GM12891 (cell line): ENCODE measurements around the gene SPAG9.

Experiments used
- DNase-seq: peaks from one replicate; pipeline ENCODE4 v3.0.0; 2011; ENCODE audit warnings: low spot score; ENCODE audit not compliant: insufficient read length
- FAIRE-seq: peaks from 2 replicates; lab custom pipeline; 2011; peaks lifted over from hg19 to GRCh38; lab: Jason Lieb, UNC
- PAX5 ChIP-seq: IDR thresholded peaks from 2 replicates; pipeline ENCODE4 v1.6.1; 2011; ENCODE audit warnings: low read length, moderate library complexity, mild to moderate bottlenecking; ENCODE audit not compliant: insufficient read depth, severe bottlenecking
- POLR2A ChIP-seq: IDR thresholded peaks from 2 replicates; pipeline ENCODE4 v1.6.1; 2011; ENCODE audit warnings: low read depth, low read length, control low read depth
- POLR2AphosphoS5 ChIP-seq: IDR thresholded peaks from 2 replicates; pipeline ENCODE4 v1.6.1; 2011; ENCODE audit warnings: low read depth, low read length, control low read depth
- POU2F2 ChIP-seq: IDR thresholded peaks from 2 replicates; pipeline ENCODE4 v1.6.1; 2011; ENCODE audit warnings: low read depth, mild to moderate bottlenecking, control low read depth, low read length, moderate library complexity
- SPI1 ChIP-seq: IDR thresholded peaks from 2 replicates; pipeline ENCODE4 v1.6.1; 2011; ENCODE audit warnings: low read depth, low read length, control low read depth
- TAF1 ChIP-seq: IDR thresholded peaks from 2 replicates; pipeline ENCODE4 v1.6.1; 2011; ENCODE audit warnings: low read depth, low read length, control low read depth

Gene SPAG9

DNA sequence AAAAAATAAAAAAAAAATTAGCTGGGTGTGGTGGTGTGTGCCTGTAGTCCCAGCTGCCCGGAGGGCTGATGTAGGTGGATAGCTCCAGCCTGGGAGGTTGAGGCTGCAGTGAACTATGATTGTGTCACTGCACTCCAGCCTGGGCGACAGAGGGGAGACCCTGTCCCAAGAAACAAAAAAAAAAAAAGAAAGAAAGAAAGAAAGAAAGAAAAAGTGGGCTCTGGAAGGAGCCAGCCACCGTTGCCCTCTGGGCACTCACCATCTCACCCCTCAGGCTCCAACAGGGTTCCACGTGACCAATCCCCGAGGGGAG lies 167.2 kb downstream of the SPAG9 start:
- FAIRE-seq (no peak), DNase-seq (no peak)
- TF ChIP-seq TAF1 = no peak
- no peak for TF ChIP-seq SPI1
- TF ChIP-seq POLR2AphosphoS5 = no peak
- no peak for TF ChIP-seq POLR2A
- no peak for TF ChIP-seq POU2F2
- TF ChIP-seq PAX5 = no peak

DNA sequence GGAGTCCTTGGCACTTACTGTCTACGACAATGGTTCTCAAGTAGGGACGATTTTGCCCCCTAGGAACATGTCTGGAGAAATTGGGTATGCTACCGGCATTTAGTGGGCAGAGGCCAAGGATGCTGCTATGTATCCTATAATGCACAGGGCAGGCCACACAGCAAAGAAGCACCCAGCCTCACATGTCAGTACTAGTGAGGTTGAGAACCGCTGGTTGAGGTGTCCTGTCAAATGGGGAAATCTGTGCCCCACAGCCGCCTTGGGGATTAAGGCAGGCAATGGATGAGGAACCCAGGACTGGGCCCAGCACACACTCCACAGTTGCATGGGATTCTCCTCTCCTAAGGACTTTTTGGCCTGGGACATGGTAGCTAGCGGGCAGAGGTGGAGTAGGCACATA lies 167.8 kb downstream of the SPAG9 start:
- no peak for FAIRE-seq
- no peak for DNase-seq
- TF ChIP-seq SPI1 (no peak), POLR2AphosphoS5 (no peak)

DNA sequence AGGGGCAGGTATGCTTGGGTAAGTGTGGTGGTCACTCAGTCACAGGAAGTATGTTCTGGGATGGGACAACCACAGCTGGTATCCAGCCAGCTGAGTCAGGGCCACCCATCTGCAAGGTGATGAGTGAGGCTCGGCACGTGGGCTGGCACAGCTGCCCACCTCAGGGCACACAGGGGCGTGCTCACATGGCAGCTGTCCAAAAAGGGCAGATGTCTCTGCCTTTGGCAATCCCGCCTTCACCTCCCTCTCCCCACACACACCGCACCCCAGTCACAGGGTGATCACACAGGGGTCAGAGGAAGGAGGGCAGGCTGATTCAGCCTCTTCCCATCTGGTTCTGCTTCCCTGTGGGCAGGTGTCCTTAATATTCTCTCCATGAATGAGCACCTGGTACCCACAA lies 168.7 kb downstream of the SPAG9 start:
- FAIRE-seq (no peak), DNase-seq (no peak)
- TF ChIP-seq POU2F2 = no peak
- TF ChIP-seq SPI1 = no peak
- no peak for TF ChIP-seq POLR2AphosphoS5

DNA sequence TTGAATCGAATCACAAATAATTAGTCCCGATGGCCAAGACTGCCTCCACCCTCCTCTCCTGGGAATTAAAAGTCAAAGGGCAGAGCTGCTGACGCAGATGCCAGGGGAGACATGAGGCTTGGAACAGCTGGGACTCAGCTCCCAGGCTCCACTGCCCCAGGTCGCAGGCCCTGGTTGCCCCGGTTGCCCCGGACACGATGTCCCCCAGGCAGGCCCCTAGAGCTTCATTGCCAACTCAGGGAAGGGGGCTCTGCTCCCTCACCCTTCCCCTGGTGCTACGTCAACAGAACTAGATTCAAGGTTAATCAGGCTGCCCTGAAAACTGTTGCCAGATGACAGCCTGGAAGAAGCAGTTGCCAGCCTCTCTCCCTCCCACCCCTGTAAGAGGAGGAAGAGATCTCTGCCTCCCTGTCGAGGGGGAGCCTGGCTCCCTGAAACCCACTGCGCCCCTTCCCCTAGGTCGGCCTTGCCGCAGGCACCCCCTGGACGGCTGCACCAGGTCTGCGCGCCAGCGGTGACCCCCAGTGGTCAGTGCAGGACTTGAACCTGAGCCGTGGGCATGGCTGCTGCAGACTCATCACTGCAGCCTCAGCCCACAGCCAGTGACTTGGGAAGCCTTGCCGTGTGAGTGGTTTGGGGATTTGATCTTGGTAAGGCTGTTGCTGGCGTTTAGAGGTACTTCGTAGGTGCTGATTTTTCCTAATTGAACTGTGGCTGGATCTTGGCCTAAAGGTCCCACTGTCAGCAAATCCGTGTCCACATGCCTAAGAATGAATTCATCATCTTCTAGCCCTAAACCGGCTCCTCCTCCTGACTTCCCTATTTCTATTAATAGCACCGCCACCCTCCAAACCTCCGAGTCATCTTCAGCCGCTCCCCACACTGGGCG lies 170.4 kb downstream of the SPAG9 start:
- TF ChIP-seq SPI1 (peak; percentile 81), POLR2A (no peak)
- FAIRE-seq (peak; percentile 97), DNase-seq (peak; percentile 64)

DNA sequence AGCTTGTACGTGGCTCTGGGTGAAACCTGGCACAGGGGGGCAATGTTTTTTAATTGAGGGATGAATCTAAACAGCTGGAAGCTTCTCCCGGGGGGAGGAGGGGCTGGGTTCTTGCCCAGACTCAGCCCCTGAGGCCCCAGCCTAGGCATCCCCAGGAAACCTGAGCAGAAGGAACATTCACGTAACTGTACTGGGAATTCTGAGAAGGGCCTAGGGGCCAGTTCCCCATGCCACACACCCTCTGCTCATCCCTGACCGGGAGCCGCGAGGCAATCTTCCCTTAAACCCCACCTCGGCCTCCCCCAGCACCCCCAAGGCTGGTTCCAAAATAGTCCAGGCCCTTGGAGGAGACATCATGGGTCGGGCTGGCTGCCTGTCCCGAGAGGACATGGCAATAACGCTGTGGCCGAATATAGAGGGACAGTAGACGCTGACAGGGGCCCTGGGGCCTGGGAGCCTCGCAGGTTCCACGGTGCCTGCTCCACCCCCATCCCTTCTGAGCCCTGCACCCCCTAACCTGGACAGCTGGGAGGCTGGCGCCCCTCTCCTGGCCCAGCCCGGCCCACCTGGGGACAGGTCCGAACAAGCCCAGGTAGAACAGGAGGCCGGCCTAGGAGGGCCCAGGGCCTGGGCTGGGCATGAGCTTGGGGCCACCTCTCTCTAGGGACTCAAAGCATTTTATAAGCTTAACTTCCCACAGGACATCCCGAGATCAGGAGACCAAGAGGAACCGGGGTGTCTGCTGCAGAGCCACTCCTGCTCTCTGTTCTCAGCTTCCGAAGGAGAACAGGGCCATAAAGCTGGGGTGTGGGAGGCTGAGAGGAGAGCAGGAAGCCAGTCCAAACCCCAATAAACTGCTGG lies 171.3 kb downstream of the SPAG9 start:
- DNase-seq (no peak), FAIRE-seq (no peak)
- no peak for TF ChIP-seq POU2F2
- no peak for TF ChIP-seq PAX5
- TF ChIP-seq POLR2A = no peak

DNA sequence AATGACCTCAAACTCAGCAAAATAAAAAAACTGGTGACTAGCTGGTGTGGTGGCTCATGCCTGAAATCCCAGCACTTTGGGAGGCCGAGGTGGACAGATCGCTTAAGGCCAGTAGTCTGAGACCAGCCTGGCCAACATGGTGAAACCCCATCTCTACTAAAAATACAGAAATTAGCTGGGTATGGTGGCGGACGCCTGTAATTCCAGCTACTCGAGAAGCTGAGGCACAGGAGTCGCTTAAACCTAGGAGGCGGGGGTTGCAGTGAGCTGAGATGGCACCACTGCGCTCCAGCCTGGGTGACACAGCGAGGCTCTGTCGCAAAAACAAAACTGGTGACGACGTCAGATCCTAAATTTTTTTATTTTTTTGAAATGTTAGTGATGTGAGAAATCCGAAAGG lies 172.0 kb downstream of the SPAG9 start:
- FAIRE-seq (no peak), DNase-seq (no peak)
- TF ChIP-seq POU2F2 (no peak), POLR2A (no peak), PAX5 (no peak), POLR2AphosphoS5 (no peak), SPI1 (no peak), TAF1 (no peak)

DNA sequence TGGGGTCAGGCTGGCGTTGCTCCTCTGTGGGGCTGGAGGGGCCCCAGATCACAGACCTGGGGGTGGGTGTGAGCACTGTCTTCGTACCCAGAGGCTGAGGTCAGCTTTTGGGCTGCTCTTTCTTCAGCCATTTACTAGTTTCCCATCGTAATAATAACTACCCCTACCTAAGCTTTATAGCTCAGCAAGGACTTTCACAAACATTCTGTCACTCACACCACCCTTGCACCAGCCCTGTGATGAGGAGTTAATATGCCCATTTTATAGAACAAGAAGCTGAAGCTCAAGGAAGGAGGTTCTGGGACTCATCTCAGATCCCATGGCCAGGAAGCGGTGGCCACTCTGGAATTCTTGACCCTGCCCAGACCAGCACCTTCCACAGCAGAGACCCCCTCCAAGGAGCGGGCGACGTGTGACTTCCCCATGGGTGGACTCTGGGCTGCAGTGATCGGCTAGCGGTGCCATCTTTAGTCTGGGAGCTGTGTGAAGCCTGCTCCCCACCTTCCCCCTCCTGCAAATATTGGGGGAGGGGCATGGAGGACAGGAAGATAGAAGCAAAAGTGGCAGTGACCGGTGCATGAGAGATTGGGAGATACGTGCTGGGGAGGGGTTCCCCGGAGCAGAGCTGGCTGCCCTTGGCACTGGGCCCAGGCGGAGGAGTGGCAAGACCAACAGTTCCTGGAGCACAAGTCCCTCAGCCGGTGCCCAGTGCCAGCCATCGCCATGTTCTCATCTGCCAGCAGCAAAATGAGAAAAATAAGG lies 172.7 kb downstream of the SPAG9 start:
- TF ChIP-seq TAF1 (no peak), POLR2AphosphoS5 (no peak), POU2F2 (no peak), PAX5 (no peak), SPI1 (no peak), POLR2A (no peak)
- no peak for DNase-seq
- FAIRE-seq = no peak

DNA sequence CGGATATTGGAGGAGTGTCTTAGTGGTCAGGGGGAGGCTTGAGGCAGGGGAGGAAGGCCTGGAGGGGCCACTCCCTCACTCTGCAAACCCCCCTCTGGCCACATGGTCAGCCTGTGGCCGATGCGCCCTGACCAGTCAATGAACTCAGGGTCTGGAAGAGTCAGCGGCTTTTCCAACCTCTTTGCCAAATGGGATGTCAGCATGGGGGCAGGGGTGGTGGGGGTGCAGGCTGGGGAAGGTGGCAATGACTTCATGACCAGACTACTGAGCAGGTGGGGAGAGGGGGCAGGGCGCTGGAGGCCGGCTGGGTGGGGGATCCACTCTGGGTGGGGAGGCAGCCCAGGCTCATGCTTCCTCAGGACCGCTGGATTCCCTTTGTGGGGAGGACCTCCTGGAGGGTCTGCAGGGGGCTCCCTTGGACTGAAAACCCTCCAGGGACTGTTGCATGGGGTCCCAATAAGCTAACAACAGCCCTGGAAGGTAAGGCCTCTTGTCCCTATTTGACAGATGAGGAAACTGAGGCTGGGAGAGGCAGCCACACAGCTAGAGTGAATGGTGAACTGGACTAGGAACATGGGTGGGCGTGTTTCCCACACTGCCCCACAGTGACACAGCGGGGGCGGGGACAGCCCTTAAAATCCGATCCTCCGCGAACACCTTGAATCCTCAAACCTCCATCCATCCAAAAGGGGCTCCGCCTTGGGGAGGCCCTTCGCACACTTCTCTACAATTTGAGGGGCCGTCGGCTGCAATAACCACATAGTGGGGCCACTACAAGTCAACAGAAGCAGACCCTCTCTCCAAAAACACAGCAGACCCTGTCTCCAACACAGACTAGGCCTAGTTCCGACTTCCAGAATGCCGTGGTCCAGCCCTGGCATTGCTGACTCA lies 173.5 kb downstream of the SPAG9 start:
- FAIRE-seq (no peak), DNase-seq (no peak)

More for the DNA sequence above, 173.5 kb downstream of the SPAG9 start:
- TF ChIP-seq SPI1 (no peak), TAF1 (no peak), POLR2A (no peak)
